ENCODE data around the gene DOLPP1. TPM values are rescaled to one million over a fixed set of nuclear protein-coding genes. Genes with fewer than 3 reads are reported as not detected.

The DOLPP1 gene
- total RNA-seq, 1 experiment from 2014 or later, result 13.7 TPM

GRCh38 chr9:129097671-129098306 lies 16.9 kb downstream of the DOLPP1 start:
- no peaks in the 10 kb centered on the region for H3K36me3 ChIP-seq (ENCODE audit: control insufficient read depth, insufficient read depth, low read length)
- H3K4me3 ChIP-seq (ENCODE audit: low read depth in 2 of 2, low read length in 2 of 2), result no peak overlapping the region
- intact Hi-C loops (cut with micrococcal nuclease; ENCODE audit: unreplicated experiment), result no loop called here
- CTCF ChIA-PET, result no interaction called here
- H3K4me1 ChIP-seq (ENCODE audit: control insufficient read depth, insufficient read depth, low read length), result no peaks in the 10 kb centered on the region
- no TSS peak for BruUV-seq (replicated peaks)
- no peak overlapping the region for H3K27ac ChIP-seq (ENCODE audit: low read length)
- no peaks in the 10 kb centered on the region for H3K9me3 ChIP-seq (ENCODE audit: control insufficient read depth, insufficient read depth, low read depth, low read length)
- POLR2A ChIA-PET, result interaction anchor here (0.6 kb wide), 1 partner anchor 514 kb away, joined by 3 read pairs; no protein-coding TSS in a partner anchor
- ATAC-seq, result no peak
- no peak for TF ChIP-seq TCF7L2 (IDR thresholded peaks at IDR 0.05; ENCODE audit: low read depth, low read length)
- in situ Hi-C loops (cut with HindIII; ENCODE audit: low pct_unique_long_range_greater_than_20kb, low sequenced_read_pairs), result no loop called here
- no peaks in the 10 kb centered on the region for H3K27me3 ChIP-seq (ENCODE audit: control insufficient read depth, insufficient read depth, low read length)
- DNase-seq (ENCODE audit: low read depth, low spot score), result no peak

DNA sequence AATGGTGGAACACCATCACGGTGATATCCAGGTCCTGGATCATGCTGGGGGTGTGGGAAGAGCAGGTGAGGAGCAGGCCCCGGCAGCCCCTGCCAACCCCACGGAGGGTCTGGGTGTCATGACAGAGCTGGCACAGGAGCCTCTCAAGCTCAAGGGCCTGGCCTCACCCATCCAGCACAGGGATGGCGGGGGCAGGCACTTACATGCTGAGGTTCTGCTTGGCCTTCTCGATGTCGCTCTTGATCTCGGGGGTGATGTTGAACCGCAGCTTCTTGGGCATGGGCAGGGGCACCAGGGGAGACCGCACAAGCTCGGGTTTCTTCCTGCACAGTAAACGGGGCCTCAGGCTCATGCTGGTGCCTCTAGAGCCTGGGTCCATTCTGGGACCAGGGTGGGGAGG lies 17.4 kb downstream of the DOLPP1 start:
- intact Hi-C loops (cut with micrococcal nuclease; ENCODE audit: unreplicated experiment) (no loop called here), in situ Hi-C loops (cut with HindIII; ENCODE audit: low pct_unique_long_range_greater_than_20kb, low sequenced_read_pairs) (no loop called here)
- Histone ChIP-seq H3K27ac (ENCODE audit: low read length) (no peak overlapping the region), H3K4me3 (ENCODE audit: low read depth in 2 of 2, low read length in 2 of 2) (no peak overlapping the region), H3K27me3 (ENCODE audit: control insufficient read depth, insufficient read depth, low read length) (no peaks in the 10 kb centered on the region), H3K36me3 (ENCODE audit: control insufficient read depth, insufficient read depth, low read length) (no peaks in the 10 kb centered on the region), H3K4me1 (ENCODE audit: control insufficient read depth, insufficient read depth, low read length) (peaks cover 3% of the 10 kb centered on the region; the same call in 1 of the 2 replicates), H3K9me3 (ENCODE audit: control insufficient read depth, insufficient read depth, low read depth, low read length) (no peaks in the 10 kb centered on the region)
- ATAC-seq (no peak), DNase-seq (ENCODE audit: low read depth, low spot score) (no peak)
- ChIA-PET CTCF (no interaction called here), POLR2A (interaction anchor here (0.6 kb wide), 1 partner anchor 513 kb away, joined by 3 read pairs; no protein-coding TSS in a partner anchor)
- BruUV-seq (replicated peaks), result no TSS peak
- TF ChIP-seq POLR2AphosphoS5 (IDR thresholded peaks at IDR 0.05; ENCODE audit: low read depth, low read length), result no peak
- TF ChIP-seq REST (IDR thresholded peaks at IDR 0.05; ENCODE audit: insufficient read depth in 1 of 2, low read depth in 2 of 2, low read length in 1 of 2), result no peak
- no peak for TF ChIP-seq SIN3A (IDR thresholded peaks at IDR 0.05; ENCODE audit: borderline replicate concordance, insufficient read depth, low read depth, low read length)
- TF ChIP-seq TCF7L2 (IDR thresholded peaks at IDR 0.05; ENCODE audit: low read depth, low read length), result no peak
- TF ChIP-seq CTCF (IDR thresholded peaks at IDR 0.05), result no peak

DNA sequence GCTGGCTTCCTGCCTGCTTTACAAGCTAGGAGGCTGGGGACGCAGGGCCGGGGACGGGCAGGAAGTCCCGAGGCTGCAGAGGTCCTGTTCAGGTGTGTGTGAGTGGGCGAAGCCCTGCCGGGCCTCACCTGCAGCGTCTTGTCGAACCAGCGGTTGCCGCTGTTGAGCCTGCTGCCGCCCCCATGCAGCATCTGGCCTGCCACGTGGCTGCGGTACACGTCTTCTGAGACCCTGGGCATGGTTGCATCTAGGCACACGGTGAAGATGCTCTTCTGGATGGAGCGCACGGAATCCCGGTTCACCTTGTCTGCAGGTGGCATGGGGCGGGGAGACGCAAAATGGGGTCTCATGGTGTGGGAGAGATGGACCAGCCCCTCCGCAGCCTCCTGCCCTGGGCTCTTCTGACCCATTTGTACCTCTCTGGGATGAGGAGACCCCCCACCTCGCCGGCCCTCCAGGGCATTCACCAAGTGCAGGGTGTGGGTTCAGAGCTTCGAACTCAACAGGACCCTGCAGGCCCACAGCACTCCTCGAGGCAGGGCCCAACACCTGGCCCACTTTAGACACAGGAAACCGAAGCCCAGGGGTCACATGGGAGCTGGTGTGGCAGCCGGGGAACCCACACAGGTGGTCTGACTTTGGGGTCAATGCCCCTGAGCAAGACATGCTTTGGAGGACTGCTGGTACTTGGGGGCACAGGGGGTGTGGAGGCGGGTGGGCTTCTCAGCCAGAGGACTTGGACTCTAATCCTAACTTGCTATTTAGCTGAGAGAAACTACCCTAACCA lies 19.7 kb downstream of the DOLPP1 start:
- TF ChIP-seq CTCF (IDR thresholded peaks at IDR 0.05) (no peak), REST (IDR thresholded peaks at IDR 0.05; ENCODE audit: insufficient read depth in 1 of 2, low read depth in 2 of 2, low read length in 1 of 2) (no peak)
- CTCF ChIA-PET, result no interaction called here
- ATAC-seq, result no peak

More for the DNA sequence above, 19.7 kb downstream of the DOLPP1 start:
- Histone ChIP-seq H3K9me3 (ENCODE audit: control insufficient read depth, insufficient read depth, low read depth, low read length) (no peaks in the 10 kb centered on the region), H3K27me3 (ENCODE audit: control insufficient read depth, insufficient read depth, low read length) (no peaks in the 10 kb centered on the region), H3K36me3 (ENCODE audit: control insufficient read depth, insufficient read depth, low read length) (no peaks in the 10 kb centered on the region), H3K4me3 (ENCODE audit: low read depth in 2 of 2, low read length in 2 of 2) (no peak overlapping the region), H3K4me1 (ENCODE audit: control insufficient read depth, insufficient read depth, low read length) (peaks cover 3% of the 10 kb centered on the region; the same call in 1 of the 2 replicates), H3K27ac (ENCODE audit: low read length) (no peak overlapping the region)
- DNase-seq (ENCODE audit: low read depth, low spot score), result no peak
- no TSS peak for BruUV-seq (replicated peaks)
- in situ Hi-C loops (cut with HindIII; ENCODE audit: low pct_unique_long_range_greater_than_20kb, low sequenced_read_pairs), result no loop called here
- intact Hi-C loops (cut with micrococcal nuclease; ENCODE audit: unreplicated experiment), result no loop called here
- POLR2A ChIA-PET, result no interaction called here

All from Panc1 (cell line).